ENCODE results near the gene S100A13.
A peak's percentile ranks its signal among the peaks of the same experiment; 100 is the strongest.
"Not testable (repeated sequence)": the region's sequence is repeated elsewhere in the genome, so short reads cannot be mapped to it uniquely, and the experiment has no call there.

S100A13 gene

DNA sequence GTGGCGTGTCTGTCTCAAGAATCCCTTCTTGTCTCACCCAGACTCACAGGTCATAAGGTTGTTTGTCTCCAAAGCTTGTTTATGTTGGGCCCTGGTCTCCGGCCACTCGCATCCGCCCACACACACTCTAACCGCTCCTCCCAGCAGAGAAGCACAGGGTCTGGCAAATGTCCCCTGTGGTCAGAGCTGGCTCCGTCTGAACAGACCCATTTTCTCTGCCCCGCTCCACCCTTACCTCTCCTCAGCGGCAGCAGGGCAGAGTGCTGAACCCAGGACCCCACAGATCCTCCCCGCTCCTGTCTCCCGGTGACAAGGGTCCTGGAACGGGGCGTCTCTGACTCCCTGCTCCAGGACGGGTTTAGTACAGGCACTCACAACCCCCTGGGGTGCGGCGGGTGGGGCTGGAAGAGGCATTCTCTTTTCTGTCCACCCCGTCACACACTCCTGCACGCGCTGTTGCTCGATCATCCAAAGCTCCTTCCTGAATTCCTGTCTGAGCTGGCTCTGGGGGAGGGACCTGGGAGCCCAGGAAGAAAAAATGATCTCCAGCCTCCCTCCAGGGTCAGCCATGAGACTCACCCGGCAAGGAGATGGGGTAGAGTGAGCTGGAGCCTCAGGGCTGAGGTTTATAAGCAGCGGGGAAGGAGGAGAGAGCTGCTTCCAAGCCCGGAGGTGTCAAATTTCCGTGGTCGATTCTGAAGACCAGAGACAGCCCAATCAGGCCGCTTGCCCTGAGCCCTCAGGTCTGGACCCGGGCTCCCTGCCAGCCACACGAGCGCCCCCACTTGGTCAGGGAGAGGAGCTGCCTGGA lies at the start of gene S100A13:
S100A13 (minus strand) TSS at position 602 of the 811 bp plus-strand sequence. CDS start 1,033 bp downstream, outside the sequence.
- peak; percentile 77 for DNase-seq (ENCODE audit: low read depth)

DNA sequence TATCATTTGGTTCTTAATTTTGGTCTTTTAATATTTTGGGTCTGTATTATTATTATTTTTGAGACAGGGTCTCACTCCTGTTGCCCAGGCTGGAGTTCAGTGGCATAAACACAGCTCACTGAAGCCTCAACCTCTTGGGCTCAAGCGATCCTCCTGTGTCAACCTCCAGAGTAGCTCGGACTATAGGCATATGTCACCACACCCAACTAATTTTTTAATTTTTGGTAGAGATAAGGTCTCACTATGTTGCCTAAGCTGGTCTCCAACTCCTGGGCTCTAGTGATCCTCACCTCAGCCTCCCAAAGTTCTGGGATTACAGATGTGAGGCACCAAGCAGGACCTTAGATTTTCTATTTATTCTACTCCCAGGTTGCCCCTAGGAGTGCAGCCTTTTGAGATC lies 46.2 kb upstream of the S100A13 start:
- no peak for DNase-seq (ENCODE audit: low read depth)

DNA sequence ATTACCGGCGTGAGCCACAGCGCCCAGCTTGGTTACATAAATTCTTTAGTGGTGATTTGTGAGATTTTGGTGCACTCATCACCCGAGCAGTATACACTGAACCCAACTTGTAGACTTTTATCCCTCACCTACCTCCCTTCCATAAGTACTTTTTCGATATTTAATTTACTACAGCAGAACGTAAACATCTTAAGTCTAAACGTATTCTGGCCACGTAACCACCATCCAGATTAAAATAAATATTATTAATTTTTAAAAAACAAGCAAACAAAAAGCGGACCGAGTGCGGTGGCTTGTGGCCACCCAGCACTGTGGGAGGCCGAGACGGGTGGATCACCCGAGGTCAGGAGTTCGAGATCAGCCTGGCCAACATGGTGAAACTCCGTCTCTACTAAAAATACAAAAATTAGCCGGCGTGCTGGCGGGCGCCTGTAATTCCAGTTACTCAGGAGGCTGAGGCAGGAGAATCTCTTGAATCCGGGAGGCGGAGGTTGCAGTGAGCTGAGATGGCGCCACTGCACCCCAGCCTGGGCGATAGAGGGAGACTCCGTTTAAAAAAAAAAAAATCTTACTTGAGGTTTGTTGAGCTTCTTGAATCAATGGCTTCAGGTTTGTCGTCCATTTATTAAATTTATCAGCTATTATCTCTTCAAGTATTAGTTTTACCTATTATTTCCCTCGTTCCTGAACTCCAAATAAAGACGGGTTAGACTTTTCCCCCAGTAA lies 44.5 kb upstream of the S100A13 start:
- not testable (repeated sequence) for DNase-seq (ENCODE audit: low read depth)

DNA sequence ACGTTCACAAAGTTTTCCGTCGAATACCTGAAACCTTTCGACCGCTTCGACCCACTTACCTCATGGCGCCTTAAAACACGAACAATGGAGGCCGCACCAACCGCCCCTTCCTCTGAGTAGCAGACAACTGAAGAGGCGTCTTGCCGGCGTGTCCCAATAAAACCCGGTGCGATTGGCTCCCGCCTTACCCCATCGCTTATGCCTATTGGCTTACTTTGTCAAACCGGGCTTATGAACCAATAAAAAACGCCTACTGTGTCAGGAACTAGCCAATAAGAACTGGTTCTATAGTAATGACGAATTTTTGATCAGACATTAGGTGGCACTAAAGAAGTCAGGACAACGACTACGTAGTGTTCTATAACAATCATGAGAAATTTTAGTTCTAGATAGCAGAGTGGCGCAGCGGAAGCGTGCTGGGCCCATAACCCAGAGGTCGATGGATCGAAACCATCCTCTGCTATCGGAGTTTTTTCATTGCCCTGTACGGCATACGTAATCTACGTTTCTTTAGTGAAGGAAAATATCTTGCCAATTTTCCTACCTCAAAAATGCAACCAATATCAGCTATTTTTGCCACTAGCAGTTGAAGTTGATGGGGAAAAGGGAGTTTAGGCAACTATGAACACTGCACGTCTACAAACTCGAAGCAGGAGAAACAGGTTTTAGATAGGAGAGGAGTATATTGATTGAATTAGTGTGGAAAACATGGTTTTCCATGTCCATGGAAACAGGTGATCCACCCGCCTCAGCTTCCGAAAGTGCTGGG lies 43.7 kb upstream of the S100A13 start, which contains the start of gene ILF2:
ILF2 (minus strand) TSS at position 135 of the 769 bp plus-strand sequence; CDS start at position 64, 71 bp downstream.
- DNase-seq (ENCODE audit: low read depth): peak; percentile 100

DNA sequence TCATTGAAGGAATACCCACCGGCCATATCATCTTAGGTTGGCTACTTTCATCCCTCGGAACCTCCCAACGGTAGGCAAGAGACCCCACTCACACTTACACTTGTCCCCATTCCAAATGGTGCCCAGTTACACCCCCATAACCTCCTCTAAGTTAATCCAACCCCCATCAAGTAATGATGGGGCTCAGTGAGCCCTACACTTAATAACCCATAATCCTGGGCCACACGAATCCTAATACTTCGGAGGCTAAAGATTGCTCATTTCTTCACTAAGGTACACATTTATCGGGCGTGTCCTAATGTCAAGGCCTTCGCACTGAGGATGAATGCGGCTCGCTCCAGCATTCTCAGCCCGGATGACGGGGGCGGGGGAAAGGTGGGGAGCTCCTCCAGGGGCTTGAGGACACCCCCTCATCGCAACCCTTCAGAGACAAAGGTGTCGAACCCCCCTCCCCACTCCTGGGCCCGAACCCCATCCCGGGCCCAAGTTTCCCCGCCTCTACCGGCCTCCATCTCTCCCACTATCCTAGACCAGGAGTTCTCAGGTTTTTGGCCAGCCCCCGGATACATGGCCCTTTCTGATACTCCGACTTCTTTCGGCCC lies 43.1 kb upstream of the S100A13 start:
- DNase-seq (ENCODE audit: low read depth): no peak

DNA sequence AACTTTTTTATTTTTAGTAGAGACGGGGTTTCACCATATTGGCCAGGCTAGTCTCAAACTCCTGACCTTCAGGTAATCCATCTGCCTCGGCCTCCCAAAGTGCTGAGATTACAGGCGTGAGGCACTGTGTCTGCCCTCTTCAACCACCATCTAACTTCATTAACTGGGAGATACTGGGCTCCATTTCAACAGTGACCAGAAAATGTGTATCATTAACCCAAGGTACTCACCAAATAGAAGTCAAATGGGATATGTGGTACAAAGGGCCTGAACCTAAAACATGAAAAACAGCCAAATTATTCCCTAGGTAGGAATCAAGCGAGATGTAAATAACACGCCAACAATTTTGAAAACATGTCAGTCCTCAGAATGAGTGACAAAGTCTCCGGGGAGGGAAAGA lies 42.3 kb upstream of the S100A13 start:
- DNase-seq (ENCODE audit: low read depth): no peak

DNA sequence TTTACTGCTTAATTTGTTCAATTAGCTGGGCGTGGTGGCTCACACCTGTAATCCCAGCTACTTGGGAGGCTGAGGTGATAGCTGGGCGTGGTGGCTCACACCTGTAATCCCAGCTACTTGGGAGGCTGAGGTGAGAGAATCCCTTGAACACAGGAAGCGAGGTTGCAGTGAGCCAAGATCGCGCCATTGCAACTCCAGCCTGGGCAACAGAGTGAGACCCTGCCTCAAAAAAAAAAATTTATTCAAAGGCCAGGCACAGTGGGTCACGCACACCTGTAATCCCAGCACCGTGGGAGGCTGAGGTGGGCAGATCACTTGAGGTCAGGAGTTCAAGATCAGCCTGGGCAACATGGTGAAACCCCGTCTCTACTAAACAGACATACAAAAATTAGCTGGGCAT lies 41.4 kb upstream of the S100A13 start:
- not testable (repeated sequence) for DNase-seq (ENCODE audit: low read depth)

DNA sequence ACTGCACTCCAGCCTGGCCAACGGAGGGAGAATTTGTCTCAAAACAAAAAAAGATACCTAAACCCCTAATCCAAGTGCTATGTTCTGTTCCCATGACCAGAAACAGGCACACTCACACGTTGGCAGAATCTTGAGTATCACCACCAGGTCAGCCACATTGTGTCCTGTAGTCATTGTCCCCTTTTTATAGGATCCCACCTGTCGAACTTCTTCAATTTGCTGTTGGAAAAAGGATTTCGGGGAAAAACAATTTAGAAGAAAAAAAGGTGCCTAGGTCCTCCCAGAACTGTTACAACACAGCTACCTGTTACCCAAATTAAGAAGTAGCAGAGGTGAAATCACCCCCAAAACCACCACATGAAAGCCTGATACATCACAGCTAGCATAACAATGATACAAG lies 40.1 kb upstream of the S100A13 start:
- no peak for DNase-seq (ENCODE audit: low read depth)

DNA sequence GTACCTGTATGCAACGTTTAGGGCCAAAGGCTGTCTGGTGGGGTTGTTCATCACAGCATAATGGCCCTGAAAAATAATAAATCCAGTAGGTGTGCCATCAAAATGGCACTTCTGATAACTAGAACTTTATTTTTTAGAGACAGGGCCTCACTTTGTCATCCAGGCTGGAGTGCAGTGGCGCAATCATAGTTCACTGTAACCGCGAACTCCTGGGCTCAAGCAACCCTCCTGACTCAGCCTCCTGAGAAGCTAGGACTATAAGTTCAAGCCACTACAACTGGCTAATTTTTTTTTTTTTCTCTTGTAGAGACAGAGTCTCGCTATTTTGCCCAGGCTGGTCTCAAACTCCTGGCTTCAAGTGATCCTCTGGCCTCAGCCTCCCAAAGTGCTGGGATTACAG lies 35.9 kb upstream of the S100A13 start:
- no peak for DNase-seq (ENCODE audit: low read depth)

DNA sequence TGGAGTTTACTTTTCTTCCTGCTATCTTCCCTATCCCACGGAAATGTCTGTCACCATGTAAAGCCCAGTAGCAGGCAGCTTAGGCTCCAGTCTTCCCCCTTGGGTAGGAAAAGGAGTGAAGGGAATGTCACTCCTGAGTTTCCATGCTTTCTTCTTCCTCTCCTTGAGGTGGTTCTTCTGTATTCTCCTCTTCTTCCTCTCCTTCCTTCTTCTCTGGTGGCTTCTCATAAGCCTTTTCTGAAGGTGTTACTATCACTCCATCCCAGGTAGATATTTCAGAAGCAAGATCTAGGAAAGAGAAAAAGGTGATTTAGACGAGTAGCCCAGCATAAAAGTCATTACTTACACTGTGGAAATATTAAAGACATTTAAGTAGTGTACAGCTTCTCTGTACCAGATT lies 35.0 kb upstream of the S100A13 start:
- no peak for DNase-seq (ENCODE audit: low read depth)

DNA sequence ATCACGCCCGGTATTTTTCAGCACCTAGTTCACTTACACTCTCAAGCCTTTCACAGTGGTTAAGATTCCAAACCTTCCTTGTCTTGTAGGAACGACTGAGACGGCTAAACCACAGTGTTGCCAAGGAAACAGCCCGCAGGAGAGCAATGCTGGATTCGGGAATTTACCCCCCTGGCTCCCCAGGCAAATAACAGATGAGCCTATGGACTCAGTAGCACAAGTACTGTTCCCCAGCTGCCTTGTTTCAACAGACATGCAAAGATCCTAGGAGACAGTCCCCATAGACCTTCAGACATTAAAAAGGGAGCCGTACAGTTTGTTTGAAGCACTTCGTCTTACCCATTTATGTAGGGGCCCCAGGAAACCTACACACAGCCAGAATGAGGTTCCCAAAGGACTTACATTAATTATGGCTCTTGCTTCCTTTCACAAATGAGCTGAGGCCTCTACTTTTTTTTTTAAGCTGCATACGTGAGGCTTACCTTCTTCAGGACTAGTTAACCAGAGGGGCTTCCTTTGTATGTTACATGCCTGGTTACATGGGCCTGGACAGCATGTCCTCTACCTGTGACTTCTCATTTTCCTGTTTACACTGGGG lies 33.9 kb upstream of the S100A13 start:
- no peak for DNase-seq (ENCODE audit: low read depth)

DNA sequence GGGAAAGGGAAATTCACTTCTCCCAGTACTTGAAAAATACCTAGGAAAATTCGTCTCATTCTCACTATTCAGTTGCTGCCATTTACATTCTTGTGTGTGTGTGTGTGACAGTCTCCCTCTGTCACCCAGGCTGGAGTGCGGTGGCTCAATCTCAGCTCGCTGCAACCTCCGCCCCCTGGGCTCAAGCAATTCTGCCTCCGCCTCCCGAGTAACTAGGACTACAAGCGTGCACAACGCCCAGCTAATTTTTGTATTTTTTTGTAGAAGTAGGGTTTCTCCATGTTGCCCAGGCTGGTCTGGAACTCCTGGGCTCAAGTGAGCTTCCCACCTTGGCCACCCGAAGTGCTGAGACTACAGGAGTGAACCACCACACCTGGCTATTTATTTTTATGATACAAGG lies 32.4 kb upstream of the S100A13 start:
- no peak for DNase-seq (ENCODE audit: low read depth)

DNA sequence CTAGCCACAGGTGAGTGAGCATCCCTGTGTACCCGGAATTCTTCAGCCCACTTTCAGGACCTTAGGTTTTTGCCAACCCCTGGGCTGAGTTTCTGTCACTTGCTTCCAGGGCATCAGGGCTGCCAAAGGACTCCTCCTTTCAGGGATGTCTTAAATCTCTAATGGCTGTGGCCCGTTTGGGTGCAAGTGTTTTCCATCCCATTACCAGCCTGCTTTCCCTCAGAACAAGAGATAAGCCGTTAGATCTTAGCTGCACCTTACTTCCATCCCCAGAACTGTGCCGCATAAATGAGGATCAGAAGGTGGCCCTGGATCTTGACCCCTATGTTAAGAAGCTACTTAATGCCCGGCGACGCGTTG lies 31.9 kb upstream of the S100A13 start:
- no peak for DNase-seq (ENCODE audit: low read depth)

DNA sequence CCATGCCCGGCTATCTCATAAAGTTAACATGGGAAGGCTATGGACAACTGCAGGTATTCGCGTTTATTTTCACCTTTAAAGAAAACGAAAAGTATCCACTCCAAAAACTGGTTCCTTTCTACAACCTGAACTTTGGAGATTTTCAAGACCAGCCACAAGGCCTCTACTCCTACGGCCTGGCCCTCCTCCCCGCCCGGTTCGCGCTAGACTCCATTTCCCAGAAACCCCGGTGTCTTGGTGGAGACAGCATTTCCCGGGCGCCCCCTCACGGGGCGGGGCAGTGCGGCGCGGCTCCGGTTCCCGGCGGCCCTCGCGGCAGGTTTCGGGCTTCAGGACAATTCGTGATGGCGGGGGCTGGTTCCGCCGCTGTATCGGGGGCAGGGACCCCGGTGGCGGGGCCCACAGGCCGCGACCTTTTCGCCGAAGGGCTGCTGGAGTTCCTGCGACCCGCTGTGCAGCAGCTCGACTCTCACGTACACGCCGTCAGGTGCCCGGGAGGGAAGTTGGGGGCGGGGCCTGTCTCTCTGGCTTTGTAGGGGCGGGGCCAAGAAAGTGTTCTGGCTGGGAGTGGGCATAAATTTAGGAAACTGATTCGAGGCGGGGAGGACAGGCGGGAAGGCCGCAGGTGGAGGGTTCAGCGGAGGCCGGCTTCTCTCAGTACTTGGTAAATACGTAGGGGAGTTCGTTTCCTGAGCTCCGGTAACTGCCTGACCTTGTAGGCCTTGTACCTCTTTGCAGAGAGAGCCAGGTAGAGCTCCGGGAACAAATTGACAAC lies 31.3 kb upstream of the S100A13 start, which contains the start of gene SNAPIN:
SNAPIN (plus strand) TSS at position 304 of the 775 bp plus-strand sequence; CDS start at position 345, 41 bp downstream.
- peak; percentile 62 for DNase-seq (ENCODE audit: low read depth)

DNA sequence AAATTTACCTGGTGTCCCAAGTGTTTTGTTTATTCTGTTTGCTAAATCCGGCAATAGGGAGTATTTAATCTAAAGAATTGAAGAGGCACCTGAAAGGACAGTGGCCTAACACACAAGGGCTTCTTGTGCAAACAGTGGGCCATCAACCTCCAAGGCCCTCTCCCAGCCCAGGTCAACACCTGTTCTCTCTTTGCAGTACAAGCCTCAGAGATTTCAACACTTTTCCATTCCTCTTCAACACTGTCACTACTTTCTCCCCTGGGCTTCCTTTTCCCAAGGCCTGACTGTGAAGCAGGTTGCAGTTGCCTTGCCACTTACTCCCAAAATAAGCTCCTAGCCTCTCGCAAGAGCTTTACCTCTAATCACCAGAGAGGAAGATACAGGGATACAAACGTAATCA lies 28.0 kb upstream of the S100A13 start:
- DNase-seq (ENCODE audit: low read depth): no peak

DNA sequence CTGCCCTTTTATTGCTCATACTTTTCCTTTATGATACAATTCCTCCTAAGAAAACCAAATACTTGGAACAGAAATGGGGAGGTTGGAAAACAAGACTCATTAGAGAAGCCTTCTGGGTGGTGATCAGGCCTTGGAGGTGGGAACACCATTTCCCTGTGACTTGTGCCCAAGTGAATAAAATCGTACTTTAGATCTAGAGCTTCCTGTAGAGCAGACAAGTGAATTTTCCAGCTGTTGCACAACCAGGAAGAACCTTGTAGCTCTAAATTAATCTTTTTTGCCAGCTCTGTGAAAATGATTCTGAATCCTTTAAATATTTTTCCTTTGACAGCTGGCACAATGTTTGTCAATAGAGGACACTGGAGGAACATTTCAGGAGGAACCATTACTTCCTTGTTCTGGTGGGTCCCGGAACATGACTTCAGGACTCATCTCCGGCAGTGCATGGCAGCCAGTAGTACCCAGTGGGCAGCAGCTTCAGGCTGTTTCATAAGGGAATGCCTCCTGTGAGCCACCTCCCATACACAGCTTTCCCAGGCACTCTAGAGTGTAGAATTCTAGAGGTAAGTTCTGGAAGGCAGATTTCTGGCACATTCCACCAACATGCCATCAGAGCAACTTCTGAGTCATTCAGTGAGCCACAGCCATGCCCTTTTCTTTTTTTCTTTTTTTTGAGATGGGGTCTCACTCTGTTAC lies 25.6 kb upstream of the S100A13 start:
- no peak for DNase-seq (ENCODE audit: low read depth)

DNA sequence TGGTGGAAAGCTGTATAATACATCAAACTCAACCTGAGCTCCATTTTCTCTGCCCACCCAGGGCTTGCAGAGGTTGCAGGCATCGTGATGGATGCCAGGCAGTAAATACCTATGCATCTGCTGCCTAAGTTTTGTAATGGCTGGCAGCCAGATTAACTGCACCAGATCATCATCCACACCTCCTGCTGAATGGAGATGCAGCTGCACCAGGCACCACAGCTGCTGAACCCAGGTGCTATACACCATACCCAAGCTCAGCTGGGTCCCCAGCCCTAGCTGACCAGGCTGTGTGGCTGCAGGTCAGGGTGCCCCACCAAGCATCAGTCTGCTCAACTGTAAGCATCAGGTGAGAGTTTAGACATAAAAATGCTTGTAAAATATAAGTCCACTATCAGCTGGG lies 24.5 kb upstream of the S100A13 start:
- no peak for DNase-seq (ENCODE audit: low read depth)

DNA sequence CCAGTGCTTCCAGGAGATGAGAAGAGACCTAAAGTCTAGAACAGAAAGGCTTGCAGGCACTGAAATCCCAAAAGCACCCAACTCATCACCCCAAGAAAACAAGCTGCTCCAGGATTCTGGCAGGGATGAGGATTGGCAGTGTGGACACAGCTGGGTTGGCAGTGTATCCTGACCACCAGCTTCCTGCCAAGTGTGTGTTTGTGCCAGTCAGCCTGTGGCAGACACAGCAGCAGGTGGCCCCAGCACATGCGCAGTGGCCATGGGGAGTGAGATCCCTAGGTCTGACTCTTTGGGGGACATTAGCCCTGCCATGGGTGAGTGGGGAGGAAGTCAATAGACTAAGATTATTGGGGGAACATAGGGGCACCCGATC lies 22.5 kb upstream of the S100A13 start:
- no peak for DNase-seq (ENCODE audit: low read depth)

DNA sequence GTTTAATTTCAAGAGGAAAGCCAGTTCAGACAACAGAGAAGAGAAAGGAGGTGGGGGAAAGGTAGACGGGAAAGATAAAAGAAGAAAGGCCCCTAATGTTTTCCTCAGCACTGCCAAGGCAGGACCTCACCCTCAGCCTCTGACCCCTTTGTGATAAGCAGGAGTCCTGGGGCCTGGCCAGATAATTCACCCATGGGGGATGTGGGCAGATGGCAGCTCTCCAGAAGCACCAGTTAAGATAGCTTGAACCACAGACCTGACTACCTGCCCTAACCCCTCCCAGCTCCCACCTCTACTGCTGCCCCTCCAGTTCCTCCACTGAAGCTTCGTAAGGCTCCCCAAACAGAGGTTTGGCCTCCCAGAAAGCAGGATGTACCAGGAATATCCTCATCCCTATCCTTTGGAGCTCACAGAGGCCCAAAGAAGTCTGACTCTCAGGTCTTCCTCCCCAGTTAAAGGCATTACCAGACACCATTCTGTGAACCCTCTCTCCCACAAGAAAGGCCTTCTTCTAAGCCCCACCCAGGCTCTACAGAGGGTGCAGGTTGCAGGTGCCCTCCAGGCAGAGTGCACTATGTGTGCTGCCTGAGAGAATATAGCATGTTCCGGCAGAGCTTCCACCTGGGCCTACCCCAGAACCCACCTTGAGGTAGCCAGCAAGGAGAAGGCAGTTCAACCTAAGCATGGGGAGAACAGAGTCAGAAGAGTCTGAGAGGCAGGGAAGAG lies 22.0 kb upstream of the S100A13 start:
- no peak for DNase-seq (ENCODE audit: low read depth)
